ENCODE results near the gene FAM193B.
"Not testable (repeated sequence)": the region's sequence is repeated elsewhere in the genome, so short reads cannot be mapped to it uniquely, and the experiment has no call there.

The FAM193B gene

GRCh38 chr5:177490992-177491391 lies 63.4 kb downstream of the FAM193B start:
- no peak for DNase-seq (ENCODE audit: low read depth, low spot score)
- H3K27ac ChIP-seq, result no peak overlapping the region

GRCh38 chr5:177490311-177490991 lies 63.9 kb downstream of the FAM193B start:
- no peak overlapping the region for H3K27ac ChIP-seq
- no peak for DNase-seq (ENCODE audit: low read depth, low spot score)

DNA sequence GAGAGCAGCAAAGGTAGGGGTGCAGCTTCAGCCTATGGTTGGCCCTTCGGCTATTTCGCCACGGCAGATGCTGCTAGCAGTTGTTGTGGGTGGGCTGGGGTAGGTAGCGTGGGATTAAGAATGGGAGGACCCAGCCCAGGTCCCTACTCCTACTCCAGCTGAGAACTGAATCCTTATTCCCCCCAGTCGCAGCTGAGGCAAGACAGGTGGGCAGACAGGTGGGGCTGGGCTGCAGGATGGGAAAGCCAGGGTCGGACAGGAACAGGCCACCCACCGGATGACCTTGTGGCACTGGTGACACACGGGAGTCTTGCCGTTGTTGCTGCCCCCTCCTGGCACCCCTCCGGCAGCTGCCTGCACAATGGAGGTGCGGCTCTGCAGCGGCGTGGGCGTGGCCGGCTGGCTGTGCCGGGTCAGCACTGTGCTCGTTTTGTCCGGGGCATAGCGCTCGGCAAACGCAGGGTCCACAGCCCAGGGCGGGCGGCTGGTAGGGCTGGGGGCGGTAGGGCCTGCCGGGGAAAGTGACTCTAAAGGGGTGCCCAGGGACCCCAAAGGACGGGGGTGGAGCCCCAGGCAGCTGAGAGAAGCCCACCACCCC lies 65.1 kb downstream of the FAM193B start:
- no peak overlapping the region for H3K27ac ChIP-seq

DNA sequence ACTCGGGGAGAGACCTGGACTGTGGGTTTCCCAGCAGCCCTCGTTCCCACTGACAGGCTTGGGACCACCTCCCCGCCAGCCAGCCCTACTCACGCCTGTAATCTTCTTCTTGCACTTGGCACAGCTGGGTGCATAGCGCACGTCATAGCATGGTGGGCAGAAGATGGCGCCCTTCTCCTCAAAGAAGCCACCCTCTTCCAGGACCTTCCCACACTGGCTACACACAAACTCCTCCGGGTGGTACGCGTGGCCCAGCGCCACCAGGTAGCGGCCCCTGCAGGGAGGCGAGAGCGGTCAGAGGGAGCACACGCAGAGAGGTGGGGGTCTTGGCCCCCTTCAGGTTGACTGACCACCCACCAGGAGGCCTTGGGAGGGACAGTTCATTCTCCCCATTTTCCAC lies 66.4 kb downstream of the FAM193B start:
- DNase-seq (ENCODE audit: low read depth, low spot score), result no peak

More for the DNA sequence above, 65.1 kb downstream of the FAM193B start:
- DNase-seq (ENCODE audit: low read depth, low spot score), result no peak

DNA sequence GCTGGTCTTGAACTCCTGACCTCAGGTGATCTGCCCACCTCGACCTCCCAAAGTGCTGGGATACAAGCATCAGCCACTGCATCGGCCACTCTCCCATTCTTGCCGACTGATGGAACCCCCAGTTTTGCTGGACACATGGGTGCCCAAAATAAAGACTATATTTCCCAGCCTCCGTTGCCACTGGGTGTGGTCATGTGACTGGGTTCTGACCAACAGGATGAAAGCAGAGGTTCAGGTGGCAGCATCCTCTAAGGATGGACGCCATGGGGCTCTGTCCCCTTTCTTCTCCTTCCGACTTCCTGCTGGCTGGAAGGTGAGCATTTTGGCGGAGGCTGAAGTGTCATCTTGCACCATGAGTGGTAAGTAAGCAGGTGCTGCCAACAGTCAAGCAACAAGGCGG lies 67.2 kb downstream of the FAM193B start:
- no peak overlapping the region for H3K27ac ChIP-seq
- DNase-seq (ENCODE audit: low read depth, low spot score), result no peak

More for the DNA sequence above, 66.4 kb downstream of the FAM193B start:
- no peak overlapping the region for H3K27ac ChIP-seq

DNA sequence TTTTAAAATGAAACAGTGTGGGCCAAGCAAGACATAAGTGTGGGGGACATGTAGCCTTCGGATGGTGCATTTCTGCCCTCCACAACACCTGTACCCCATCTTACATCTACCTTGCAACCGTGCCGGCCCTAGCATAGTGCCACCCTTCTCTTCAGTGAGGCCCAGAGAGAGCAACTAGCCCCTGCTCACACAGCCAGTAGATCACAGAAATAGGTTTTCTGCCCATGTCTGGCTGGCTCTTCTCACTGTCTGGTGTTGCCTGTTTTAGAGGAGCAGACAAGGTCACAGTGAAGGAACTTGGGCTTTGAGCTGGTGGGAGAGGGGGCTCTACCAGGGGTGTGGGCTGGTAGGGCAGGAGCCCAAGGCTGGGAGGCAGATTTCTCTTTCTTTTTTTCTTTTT lies 68.1 kb downstream of the FAM193B start:
- no peak for DNase-seq (ENCODE audit: low read depth, low spot score)
- H3K27ac ChIP-seq, result no peak overlapping the region

DNA sequence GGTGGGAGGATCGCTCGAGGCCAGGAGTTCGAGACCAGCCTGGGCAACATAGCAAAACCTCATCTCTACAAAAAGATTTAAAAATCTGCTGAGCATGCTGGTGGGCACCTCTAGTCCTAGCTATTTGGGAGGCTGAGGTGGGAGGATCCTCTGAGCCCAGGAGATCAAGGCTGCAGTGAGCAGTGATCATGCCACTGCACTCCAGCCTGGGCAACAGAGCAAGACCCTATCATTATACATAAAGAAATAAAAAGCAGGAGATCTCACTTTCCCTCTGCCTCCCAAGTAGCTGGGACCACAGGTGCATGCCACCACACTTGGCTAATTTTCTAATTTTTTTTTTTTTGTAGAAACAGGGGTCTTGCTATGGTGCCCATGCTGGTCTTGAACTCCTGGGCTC lies 68.6 kb downstream of the FAM193B start:
- not testable (repeated sequence) for H3K27ac ChIP-seq; DNase-seq (ENCODE audit: low read depth, low spot score)

DNA sequence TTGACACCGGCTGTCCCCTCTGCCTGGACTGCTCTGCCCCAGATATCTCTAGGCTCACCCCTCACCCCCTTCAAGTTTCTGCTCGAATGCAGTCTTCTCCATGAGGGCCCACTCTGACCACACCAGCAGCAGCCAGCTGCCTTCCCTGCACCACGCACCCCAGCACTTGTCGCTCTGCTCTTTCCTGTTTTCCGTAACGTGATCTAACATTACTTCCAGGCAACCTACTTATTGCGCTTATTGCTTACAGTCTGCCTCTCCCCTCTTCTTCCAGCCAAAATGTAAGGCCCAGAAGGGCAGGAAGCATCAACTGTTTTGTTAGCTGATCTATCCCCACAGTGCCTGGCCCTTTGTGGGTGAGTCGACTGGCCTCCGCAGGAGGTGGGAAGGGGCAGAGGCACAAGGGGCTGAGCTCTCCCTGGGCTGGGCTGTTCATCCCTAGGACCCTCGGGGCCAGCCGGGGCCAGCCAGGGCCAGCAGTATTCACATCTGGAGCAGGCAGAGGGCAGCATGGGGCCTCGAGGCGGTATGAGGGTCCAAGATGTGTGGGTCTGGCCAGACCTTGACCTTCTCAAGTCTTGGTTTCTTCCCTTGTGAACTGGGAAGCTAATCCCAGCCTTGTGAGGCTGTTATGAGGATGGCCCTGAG lies 69.3 kb downstream of the FAM193B start:
- no peak overlapping the region for H3K27ac ChIP-seq
- no peak for DNase-seq (ENCODE audit: low read depth, low spot score)

GRCh38 chr5:177483994-177484901 lies 70.1 kb downstream of the FAM193B start:
- DNase-seq (ENCODE audit: low read depth, low spot score), result no peak
- no peak overlapping the region for H3K27ac ChIP-seq

DNA sequence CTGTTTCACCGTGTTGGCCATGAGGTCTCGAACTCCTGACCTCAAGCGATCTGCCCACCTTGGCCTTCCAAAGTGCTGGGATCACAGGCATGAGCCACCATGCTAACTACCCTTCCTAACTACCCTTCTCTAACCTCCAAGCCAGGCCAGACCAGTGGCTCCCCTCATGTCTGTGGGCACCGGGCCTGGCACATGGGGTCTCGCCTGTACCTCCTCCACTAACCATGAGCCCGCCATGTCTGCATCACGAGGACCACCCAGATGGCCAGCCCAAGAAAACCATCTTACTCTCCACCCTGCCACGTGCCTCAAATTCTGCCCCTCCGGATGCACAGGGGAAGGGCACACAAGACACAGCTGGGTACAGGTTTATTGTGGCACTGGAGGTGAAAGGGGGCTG lies 71.3 kb downstream of the FAM193B start:
- H3K27ac ChIP-seq, result no peak overlapping the region
- no peak for DNase-seq (ENCODE audit: low read depth, low spot score)

DNA sequence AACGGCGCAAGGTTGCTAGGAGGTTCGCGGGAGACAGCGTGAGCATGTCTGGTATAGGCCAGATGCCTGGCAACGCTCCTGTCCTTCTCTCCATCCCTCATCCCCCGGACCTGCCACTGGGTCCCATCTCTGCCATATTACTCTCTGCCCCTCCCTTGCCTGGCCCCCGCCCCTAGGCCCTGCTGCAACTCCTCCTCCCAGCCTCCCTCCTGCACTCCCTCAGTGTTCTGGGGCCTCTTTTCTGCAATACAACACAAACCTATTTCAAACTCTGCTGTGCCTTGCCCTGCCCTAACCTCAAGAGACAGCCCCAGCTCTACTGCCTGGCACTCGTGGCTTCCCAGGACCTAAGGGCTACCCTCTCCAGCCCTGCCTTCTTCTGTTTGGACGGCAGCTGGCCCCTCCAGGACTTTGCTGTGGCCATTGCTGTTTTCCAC lies 72.0 kb downstream of the FAM193B start:
- no peak for DNase-seq (ENCODE audit: low read depth, low spot score)
- H3K27ac ChIP-seq, result no peak overlapping the region

- peak overlapping the region; percentile 88 for H3K27ac ChIP-seq
- DNase-seq (ENCODE audit: low read depth, low spot score), result no peak
These were observed 74.6 kb downstream of the FAM193B start for GRCh38 chr5:177479774-177480173.

DNA sequence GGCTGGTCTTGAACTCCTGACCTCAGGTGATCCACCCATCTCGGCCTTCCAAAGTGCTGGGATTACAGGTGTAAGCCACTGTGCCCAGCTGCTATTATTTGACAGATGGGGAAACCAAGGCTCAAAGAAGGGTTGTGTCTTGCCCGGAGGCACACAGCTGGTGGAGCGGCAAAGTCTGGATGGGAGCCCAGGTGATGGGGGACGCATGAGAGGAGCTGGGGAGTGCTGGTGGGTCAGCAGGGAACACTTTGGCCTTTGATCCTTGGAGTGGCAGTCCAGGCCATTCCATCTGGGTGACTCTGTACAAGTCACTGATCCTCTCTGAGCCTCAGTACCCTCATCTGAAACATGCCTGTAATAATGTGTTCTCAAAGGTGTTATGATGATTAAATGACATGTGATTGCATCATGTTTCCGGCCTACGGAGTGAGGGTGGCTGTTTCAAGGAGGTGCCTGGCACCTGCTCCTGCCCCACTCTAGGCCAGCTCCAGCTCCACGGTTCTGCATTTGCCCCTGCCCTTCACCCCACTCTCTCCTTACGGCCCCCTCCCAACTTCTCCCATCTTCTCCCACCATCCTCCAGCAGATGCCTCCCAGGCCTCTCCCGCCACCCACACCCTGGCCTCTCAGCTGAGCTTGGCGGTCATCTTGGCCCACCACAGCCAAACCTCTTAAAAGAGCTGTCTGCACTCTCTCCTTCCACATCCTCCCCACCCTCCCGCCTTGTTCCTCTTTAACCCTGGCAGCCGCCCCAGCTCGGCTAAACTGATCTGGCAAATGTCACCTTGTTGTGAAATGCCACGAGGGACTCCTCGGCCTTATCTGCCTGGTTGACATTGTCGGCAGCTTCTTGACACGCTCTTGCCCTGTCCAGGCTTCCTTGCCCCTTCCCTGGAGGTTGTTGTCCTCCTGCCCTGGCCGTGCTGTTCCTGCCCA lies 75.4 kb downstream of the FAM193B start:
- peak overlapping the region; percentile 88 for H3K27ac ChIP-seq
- no peak for DNase-seq (ENCODE audit: low read depth, low spot score)

GRCh38 chr5:177477701-177478477 lies 76.5 kb downstream of the FAM193B start:
- no peak for DNase-seq (ENCODE audit: low read depth, low spot score)
- peak overlapping the region; percentile 88 for H3K27ac ChIP-seq

DNA sequence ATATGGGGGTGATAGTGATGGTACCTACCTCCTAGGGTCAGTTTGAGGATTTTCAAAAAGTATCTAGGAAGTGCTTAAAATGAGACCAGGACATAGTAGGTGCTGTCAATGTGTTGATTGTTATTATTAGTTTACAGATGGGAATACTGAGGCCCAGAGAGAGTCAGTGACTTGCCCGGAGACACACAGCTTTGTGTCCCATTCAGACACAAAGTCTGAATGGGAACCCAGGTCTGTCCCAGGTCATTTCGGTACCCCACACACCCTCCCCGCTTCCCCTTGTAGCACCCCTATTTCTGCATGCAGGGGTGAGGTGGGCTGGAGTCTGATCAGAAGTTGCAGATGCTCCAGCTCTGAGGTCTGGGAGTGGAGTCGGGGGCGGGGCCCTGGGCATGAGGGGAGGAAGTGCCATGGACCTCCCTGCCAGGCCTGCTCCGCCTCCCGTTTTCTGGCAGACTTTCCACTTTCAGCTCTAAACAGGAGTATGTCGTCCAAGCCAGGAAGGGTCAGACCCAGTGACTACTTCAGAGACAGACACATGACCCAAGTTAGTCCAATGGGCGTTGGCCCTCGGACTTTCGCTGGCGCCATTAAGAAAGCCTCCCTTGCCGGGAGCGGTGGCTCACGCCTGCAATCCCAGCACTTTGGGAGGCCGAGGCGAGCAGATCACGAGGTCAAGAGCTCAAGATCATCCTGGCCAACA lies 77.7 kb downstream of the FAM193B start:
- H3K27ac ChIP-seq, result no peak overlapping the region
- DNase-seq (ENCODE audit: low read depth, low spot score), result no peak

GRCh38 chr5:177475563-177476427 lies 78.6 kb downstream of the FAM193B start:
- H3K27ac ChIP-seq, result no peak overlapping the region
- no peak for DNase-seq (ENCODE audit: low read depth, low spot score)

DNA sequence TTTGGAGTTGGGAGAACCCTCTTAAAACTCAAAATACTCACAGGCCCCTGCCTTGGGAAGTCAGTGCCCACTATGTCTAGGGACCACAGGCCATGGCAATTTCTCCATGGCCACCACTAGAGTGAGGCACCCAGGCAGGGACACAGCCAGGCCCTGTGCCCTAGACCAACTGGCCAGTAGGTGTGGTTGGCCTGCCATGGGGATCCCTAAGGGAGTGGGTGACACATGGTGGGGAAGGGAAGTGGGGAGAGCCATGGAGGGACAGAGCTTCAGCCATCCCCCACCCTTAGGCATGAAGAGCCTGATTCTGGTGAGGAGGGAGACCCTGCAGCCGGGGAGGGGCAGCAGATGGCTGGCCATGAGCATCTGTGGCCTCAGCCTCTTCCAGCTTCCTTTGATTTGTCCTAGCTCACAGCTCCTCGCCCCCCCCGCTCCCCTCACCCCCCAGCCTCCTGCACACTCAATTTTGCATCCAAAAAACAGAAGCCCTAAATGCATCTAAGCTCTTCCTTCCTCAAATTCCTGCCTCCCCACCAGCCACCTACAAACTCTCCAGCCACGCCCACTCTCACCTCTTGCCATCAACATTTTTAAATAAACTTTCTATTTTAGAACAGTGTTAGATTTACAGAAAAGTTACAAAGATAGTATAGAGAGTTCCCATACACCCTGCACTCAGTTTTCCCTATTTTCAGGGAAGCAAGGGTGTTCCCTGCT lies 79.4 kb downstream of the FAM193B start:
- no peak for DNase-seq (ENCODE audit: low read depth, low spot score)
- H3K27ac ChIP-seq, result no peak overlapping the region

Measured in epithelial cell of prostate (primary cell).